ENCODE results near the gene RNU7-1. TPM values are rescaled to one million over a fixed set of nuclear protein-coding genes. Genes with fewer than 3 reads are reported as not detected.

RNU7-1 gene
- total RNA-seq, 3 donors from 2014 or later: not detected

- no peaks in the 10 kb centered on the region for H3K36me3 ChIP-seq
- no peak overlapping the region for H3K4me3 ChIP-seq
- intact Hi-C loops (cut with DNase I; ENCODE audit: low total_unique reads): no loop called here
- DNase-seq (ENCODE audit: low spot score in 2 of 2): no peak
- no peaks in the 10 kb centered on the region for H3K9me3 ChIP-seq
- no peak for TF ChIP-seq POLR2AphosphoS5 (IDR thresholded peaks at IDR 0.05)
- TF ChIP-seq CTCF (IDR thresholded peaks at IDR 0.05): no peak
- no peak for TF ChIP-seq POLR2A (IDR thresholded peaks at IDR 0.05)
- peak overlapping the region in 1 of 2 donors; percentile 7 for H3K27ac ChIP-seq
- no peaks in the 10 kb centered on the region for H3K27me3 ChIP-seq
- H3K4me1 ChIP-seq: peaks cover 9 to 13% of the 10 kb centered on the region in 2 donors
These were observed 22.1 kb upstream of the RNU7-1 start for GRCh38 chr12:6921539-6921938.

GRCh38 chr12:6921996-6922946 is 21.3 kb upstream of the RNU7-1 start:
- Histone ChIP-seq H3K27me3 (no peaks in the 10 kb centered on the region), H3K4me3 (no peak overlapping the region), H3K36me3 (no peaks in the 10 kb centered on the region), H3K27ac (peak overlapping the region in 1 of 2 donors; percentile 7), H3K9me3 (no peaks in the 10 kb centered on the region), H3K4me1 (peaks cover 10 to 20% of the 10 kb centered on the region in 2 donors)
- no peak for DNase-seq (ENCODE audit: low spot score in 2 of 2)
- no peak for TF ChIP-seq POLR2A (IDR thresholded peaks at IDR 0.05)
- no peak for TF ChIP-seq POLR2AphosphoS5 (IDR thresholded peaks at IDR 0.05)
- TF ChIP-seq CTCF (IDR thresholded peaks at IDR 0.05): no peak
- intact Hi-C loops (cut with DNase I; ENCODE audit: low total_unique reads): no loop called here

GRCh38 chr12:6923003-6923732 is 20.4 kb upstream of the RNU7-1 start:
- no peak for TF ChIP-seq POLR2AphosphoS5 (IDR thresholded peaks at IDR 0.05)
- no peak for TF ChIP-seq CTCF (IDR thresholded peaks at IDR 0.05)
- no peak for TF ChIP-seq POLR2A (IDR thresholded peaks at IDR 0.05)
- no peaks in the 10 kb centered on the region for H3K27me3 ChIP-seq
- no peak overlapping the region for H3K27ac ChIP-seq
- H3K4me1 ChIP-seq: peaks cover 11 to 20% of the 10 kb centered on the region in 2 donors
- intact Hi-C loops (cut with DNase I; ENCODE audit: low total_unique reads): no loop called here
- DNase-seq (ENCODE audit: low spot score in 2 of 2): no peak
- no peaks in the 10 kb centered on the region for H3K36me3 ChIP-seq
- no peak overlapping the region for H3K4me3 ChIP-seq
- H3K9me3 ChIP-seq: no peaks in the 10 kb centered on the region

- no peak for TF ChIP-seq CTCF (IDR thresholded peaks at IDR 0.05)
- no peak for TF ChIP-seq POLR2AphosphoS5 (IDR thresholded peaks at IDR 0.05)
- no peak for TF ChIP-seq POLR2A (IDR thresholded peaks at IDR 0.05)
- intact Hi-C loops (cut with DNase I; ENCODE audit: low total_unique reads): no loop called here
- no peaks in the 10 kb centered on the region for H3K36me3 ChIP-seq
These were observed 19.8 kb upstream of the RNU7-1 start for GRCh38 chr12:6923851-6924250.

GRCh38 chr12:6925239-6925539 is 18.4 kb upstream of the RNU7-1 start:
- no peaks in the 10 kb centered on the region for H3K27me3 ChIP-seq
- no peaks in the 10 kb centered on the region for H3K36me3 ChIP-seq
- H3K9me3 ChIP-seq: no peaks in the 10 kb centered on the region
- intact Hi-C loops (cut with DNase I; ENCODE audit: low total_unique reads): no loop called here
- peak overlapping the region; percentile 99 for H3K27ac ChIP-seq
- no peak for DNase-seq (ENCODE audit: low spot score in 2 of 2)
- H3K4me1 ChIP-seq: peaks cover 11 to 24% of the 10 kb centered on the region in 2 donors
- peak overlapping the region in 2 of 3 donors; percentile 94 to 96 for H3K4me3 ChIP-seq
- TF ChIP-seq POLR2A (IDR thresholded peaks at IDR 0.05) (no peak), CTCF (IDR thresholded peaks at IDR 0.05) (no peak), POLR2AphosphoS5 (IDR thresholded peaks at IDR 0.05) (no peak)

More at GRCh38 chr12:6923851-6924250, 19.8 kb upstream of the RNU7-1 start:
- no peaks in the 10 kb centered on the region for H3K27me3 ChIP-seq
- H3K4me1 ChIP-seq: peaks cover 11 to 20% of the 10 kb centered on the region in 2 donors
- DNase-seq (ENCODE audit: low spot score in 2 of 2): no peak
- H3K27ac ChIP-seq: peak overlapping the region; percentile 99
- no peak overlapping the region for H3K4me3 ChIP-seq
- no peaks in the 10 kb centered on the region for H3K9me3 ChIP-seq

All from breast epithelium (tissue), 4 donors.